GM19023 (cell line): ENCODE data around the gene GAL3ST2.
"Not testable (repeated sequence)": the region's sequence is repeated elsewhere in the genome, so short reads cannot be mapped to it uniquely, and the experiment has no call there.

Experiments
- ATAC-seq: cut with Tn5 transposase; IDR thresholded peaks from one replicate; pipeline ENCODE4 v1.9.1; 2021; ENCODE audit warnings: mild to moderate bottlenecking, moderate library complexity; ENCODE audit not compliant: unreplicated experiment

Gene GAL3ST2

GRCh38 chr2:241767464-241768250 lies 9.0 kb upstream of the GAL3ST2 start:
- ATAC-seq, result no peak

GRCh38 chr2:241768251-241768711 lies 8.3 kb upstream of the GAL3ST2 start:
- ATAC-seq, result no peak

GRCh38 chr2:241768850-241769249 lies 7.8 kb upstream of the GAL3ST2 start:
- no peak for ATAC-seq

GRCh38 chr2:241769819-241770184 lies 6.8 kb upstream of the GAL3ST2 start:
- no peak for ATAC-seq

- ATAC-seq, result no peak
These were observed 6.3 kb upstream of the GAL3ST2 start for GRCh38 chr2:241770185-241770935.

- no peak for ATAC-seq
These were observed 5.7 kb upstream of the GAL3ST2 start for GRCh38 chr2:241770936-241771285.

- ATAC-seq, result no peak
These were observed 5.1 kb upstream of the GAL3ST2 start for GRCh38 chr2:241771286-241772062.

- no peak for ATAC-seq
These were observed 4.5 kb upstream of the GAL3ST2 start for GRCh38 chr2:241772063-241772499.

- no peak for ATAC-seq
These were observed 2.9 kb upstream of the GAL3ST2 start for GRCh38 chr2:241773511-241774418.

- no peak for ATAC-seq
These were observed 2.0 kb upstream of the GAL3ST2 start for GRCh38 chr2:241774419-241775222.

GRCh38 chr2:241775223-241776177 lies 1.1 kb upstream of the GAL3ST2 start:
- ATAC-seq, result no peak

GRCh38 chr2:241777170-241777685 lies 606 bp downstream of the GAL3ST2 start:
- no peak for ATAC-seq

- no peak for ATAC-seq
These were observed 1.3 kb downstream of the GAL3ST2 start for GRCh38 chr2:241777686-241778627.

GRCh38 chr2:241780939-241781569 lies 4.4 kb downstream of the GAL3ST2 start:
- ATAC-seq, result no peak

GRCh38 chr2:241782053-241782452 lies 5.4 kb downstream of the GAL3ST2 start:
- ATAC-seq, result not testable (repeated sequence)

- no peak for ATAC-seq
These were observed 11.5 kb downstream of the GAL3ST2 start for GRCh38 chr2:241788135-241788534.

GRCh38 chr2:241788572-241788971 lies 11.9 kb downstream of the GAL3ST2 start:
- no peak for ATAC-seq
